HG03571 (cell line): ENCODE measurements around the gene RDH5.

Experiments used
- ATAC-seq: cut with Tn5 transposase; IDR thresholded peaks from one replicate; pipeline ENCODE4 v1.9.1; 2021; ENCODE audit not compliant: unreplicated experiment

The RDH5 gene

GRCh38 chr12:55711786-55712553, 8.2 kb upstream of the RDH5 start:
- no peak for ATAC-seq

- no peak for ATAC-seq
Measured at GRCh38 chr12:55712700-55713415, 7.3 kb upstream of the RDH5 start.

GRCh38 chr12:55713721-55714120, 6.5 kb upstream of the RDH5 start:
- ATAC-seq = no peak

GRCh38 chr12:55715169-55715764, 4.9 kb upstream of the RDH5 start:
- no peak for ATAC-seq

- ATAC-seq = peak; percentile 89
Measured at GRCh38 chr12:55715833-55716581, 4.2 kb upstream of the RDH5 start, which contains the start of gene BLOC1S1. Gene BLOC1S1, plus strand, starts transcription at chr12:55716046. Its CDS starts 6 bp downstream, at chr12:55716052.

- ATAC-seq = peak; percentile 33
Measured at GRCh38 chr12:55716582-55716957, 3.6 kb upstream of the RDH5 start.

GRCh38 chr12:55717011-55718007, 2.9 kb upstream of the RDH5 start:
- ATAC-seq = no peak

GRCh38 chr12:55718015-55718414, 2.2 kb upstream of the RDH5 start:
- ATAC-seq = no peak

- ATAC-seq = no peak
Measured at GRCh38 chr12:55718624-55719275, 1.4 kb upstream of the RDH5 start.

GRCh38 chr12:55719371-55719770, 822 bp upstream of the RDH5 start:
- no peak for ATAC-seq

- ATAC-seq = no peak
Measured at GRCh38 chr12:55720894-55721444, 776 bp downstream of the RDH5 start.

GRCh38 chr12:55721601-55722213, 1.5 kb downstream of the RDH5 start:
- no peak for ATAC-seq

- ATAC-seq = no peak
Measured at GRCh38 chr12:55722948-55723347, 2.8 kb downstream of the RDH5 start.

GRCh38 chr12:55723516-55724225, 3.5 kb downstream of the RDH5 start:
- no peak for ATAC-seq

GRCh38 chr12:55724226-55724939, 4.2 kb downstream of the RDH5 start:
- ATAC-seq = no peak

- ATAC-seq = no peak
Measured at GRCh38 chr12:55724940-55725309, 4.7 kb downstream of the RDH5 start.

- ATAC-seq = no peak
Measured at GRCh38 chr12:55725556-55725955, 5.4 kb downstream of the RDH5 start.

- no peak for ATAC-seq
Measured at GRCh38 chr12:55726971-55727370, 6.8 kb downstream of the RDH5 start.
